Measurements from ENCODE around the gene STUM. TPM values are rescaled to one million over a fixed set of nuclear protein-coding genes. Genes with fewer than 3 reads are reported as not detected.

Gene STUM
- total RNA-seq, 2 experiments from 2014 or later = not detected

- H3K4me3 Mint-ChIP-seq = no peak overlapping the region
- CTCF ChIA-PET = no interaction called here
- DNase-seq (no peak), ATAC-seq (no peak)
- H3K36me3 Mint-ChIP-seq (ENCODE audit: low read depth) = no peaks in the 10 kb centered on the region
- peaks cover 13% of the 10 kb centered on the region for H3K27me3 Mint-ChIP-seq (ENCODE audit: low read depth)
- no peak overlapping the region for H3K27ac Mint-ChIP-seq
- no peaks in the 10 kb centered on the region for H3K9me3 Mint-ChIP-seq (ENCODE audit: insufficient read depth)
- POLR2A ChIA-PET = no interaction called here
- H3K4me1 Mint-ChIP-seq (ENCODE audit: low read depth) = no peaks in the 10 kb centered on the region
Observed at GRCh38 chr1:226535666-226536065, 12.9 kb upstream of the STUM start.

- CTCF ChIA-PET = no interaction called here
- POLR2A ChIA-PET = no interaction called here
- H3K27me3 Mint-ChIP-seq (ENCODE audit: low read depth) = peaks cover 15% of the 10 kb centered on the region
Observed at GRCh38 chr1:226541231-226541630, 7.3 kb upstream of the STUM start.

GRCh38 chr1:226541631-226542622 is 6.6 kb upstream of the STUM start:
- Mint-ChIP-seq H3K27me3 (ENCODE audit: low read depth) (peaks cover 22% of the 10 kb centered on the region), H3K27ac (no peak overlapping the region), H3K9me3 (ENCODE audit: insufficient read depth) (no peaks in the 10 kb centered on the region), H3K36me3 (ENCODE audit: low read depth) (no peaks in the 10 kb centered on the region), H3K4me3 (no peak overlapping the region), H3K4me1 (ENCODE audit: low read depth) (no peaks in the 10 kb centered on the region)
- no peak for DNase-seq
- ChIA-PET CTCF (no interaction called here), POLR2A (no interaction called here)
- ATAC-seq = no peak

More at GRCh38 chr1:226541231-226541630, 7.3 kb upstream of the STUM start:
- Mint-ChIP-seq H3K4me3 (no peak overlapping the region), H3K4me1 (ENCODE audit: low read depth) (no peaks in the 10 kb centered on the region), H3K9me3 (ENCODE audit: insufficient read depth) (no peaks in the 10 kb centered on the region), H3K27ac (no peak overlapping the region), H3K36me3 (ENCODE audit: low read depth) (no peaks in the 10 kb centered on the region)
- ATAC-seq (no peak), DNase-seq (no peak)

- H3K27ac Mint-ChIP-seq = no peak overlapping the region
- DNase-seq (no peak), ATAC-seq (no peak)
- peaks cover 26% of the 10 kb centered on the region for H3K27me3 Mint-ChIP-seq (ENCODE audit: low read depth)
- POLR2A ChIA-PET = no interaction called here
- H3K36me3 Mint-ChIP-seq (ENCODE audit: low read depth) = no peaks in the 10 kb centered on the region
- H3K4me3 Mint-ChIP-seq = no peak overlapping the region
- CTCF ChIA-PET = no interaction called here
- no peaks in the 10 kb centered on the region for H3K9me3 Mint-ChIP-seq (ENCODE audit: insufficient read depth)
- H3K4me1 Mint-ChIP-seq (ENCODE audit: low read depth) = no peaks in the 10 kb centered on the region
Observed at GRCh38 chr1:226542623-226543103, 5.9 kb upstream of the STUM start.

GRCh38 chr1:226545836-226546596 is 2.5 kb upstream of the STUM start:
- no peaks in the 10 kb centered on the region for H3K9me3 Mint-ChIP-seq (ENCODE audit: insufficient read depth)
- peaks cover 42% of the 10 kb centered on the region for H3K27me3 Mint-ChIP-seq (ENCODE audit: low read depth)
- ChIA-PET CTCF (interaction anchor here (0.7 to 1.7 kb wide), 9 partner anchors 10 to 139 kb away, joined by 3 to 9 read pairs (median 4); no protein-coding TSS in a partner anchor), POLR2A (no interaction called here)
- no peaks in the 10 kb centered on the region for H3K36me3 Mint-ChIP-seq (ENCODE audit: low read depth)
- ATAC-seq (no peak), DNase-seq (no peak)
- no peak overlapping the region for H3K4me3 Mint-ChIP-seq
- H3K27ac Mint-ChIP-seq = no peak overlapping the region
- H3K4me1 Mint-ChIP-seq (ENCODE audit: low read depth) = peaks cover 12% of the 10 kb centered on the region

GRCh38 chr1:226546926-226547325 is 1.6 kb upstream of the STUM start:
- H3K36me3 Mint-ChIP-seq (ENCODE audit: low read depth) = no peaks in the 10 kb centered on the region
- POLR2A ChIA-PET = no interaction called here

GRCh38 chr1:226547754-226548191 is 791 bp upstream of the STUM start:
- ATAC-seq = peak; percentile 70
- peaks cover 58% of the 10 kb centered on the region for H3K27me3 Mint-ChIP-seq (ENCODE audit: low read depth)
- H3K27ac Mint-ChIP-seq = no peak overlapping the region
- peak; percentile 69 for DNase-seq
- no peaks in the 10 kb centered on the region for H3K36me3 Mint-ChIP-seq (ENCODE audit: low read depth)
- H3K4me1 Mint-ChIP-seq (ENCODE audit: low read depth) = peaks cover 12% of the 10 kb centered on the region
- CTCF ChIA-PET = interaction anchor here (0.7 to 1.7 kb wide), 8 partner anchors 9 to 123 kb away, joined by 3 to 9 read pairs (median 4); no protein-coding TSS in a partner anchor
- POLR2A ChIA-PET = no interaction called here
- H3K4me3 Mint-ChIP-seq = no peak overlapping the region
- no peaks in the 10 kb centered on the region for H3K9me3 Mint-ChIP-seq (ENCODE audit: insufficient read depth)

More at GRCh38 chr1:226546926-226547325, 1.6 kb upstream of the STUM start:
- Mint-ChIP-seq H3K9me3 (ENCODE audit: insufficient read depth) (no peaks in the 10 kb centered on the region), H3K4me1 (ENCODE audit: low read depth) (peaks cover 12% of the 10 kb centered on the region), H3K27me3 (ENCODE audit: low read depth) (peaks cover 51% of the 10 kb centered on the region), H3K4me3 (no peak overlapping the region), H3K27ac (no peak overlapping the region)
- no peak for ATAC-seq
- DNase-seq = no peak
- CTCF ChIA-PET = interaction anchor here (0.7 to 1.7 kb wide), 10 partner anchors 8 to 122 kb away, joined by 3 to 9 read pairs (median 4); no protein-coding TSS in a partner anchor

- H3K36me3 Mint-ChIP-seq (ENCODE audit: low read depth) = no peaks in the 10 kb centered on the region
- no peak for DNase-seq
- no peak overlapping the region for H3K27ac Mint-ChIP-seq
- POLR2A ChIA-PET = no interaction called here
- no peak overlapping the region for H3K4me3 Mint-ChIP-seq
- peaks cover 66% of the 10 kb centered on the region for H3K27me3 Mint-ChIP-seq (ENCODE audit: low read depth)
- ATAC-seq = peak; percentile 12
- CTCF ChIA-PET = interaction anchor here (0.7 to 1.9 kb wide), 8 partner anchors 48 to 461 kb away, joined by 3 to 4 read pairs (median 3); no protein-coding TSS in a partner anchor
- H3K9me3 Mint-ChIP-seq (ENCODE audit: insufficient read depth) = no peaks in the 10 kb centered on the region
- H3K4me1 Mint-ChIP-seq (ENCODE audit: low read depth) = peaks cover 12% of the 10 kb centered on the region
Observed at GRCh38 chr1:226549094-226549936, 751 bp downstream of the STUM start.

GRCh38 chr1:226549937-226550671 is 1.5 kb downstream of the STUM start:
- Mint-ChIP-seq H3K4me3 (no peak overlapping the region), H3K9me3 (ENCODE audit: insufficient read depth) (no peaks in the 10 kb centered on the region), H3K27ac (no peak overlapping the region), H3K36me3 (ENCODE audit: low read depth) (no peaks in the 10 kb centered on the region), H3K4me1 (ENCODE audit: low read depth) (peaks cover 12% of the 10 kb centered on the region), H3K27me3 (ENCODE audit: low read depth) (peaks cover 73% of the 10 kb centered on the region)
- DNase-seq (no peak), ATAC-seq (peak; percentile 17)
- POLR2A ChIA-PET = no interaction called here
- CTCF ChIA-PET = interaction anchor here (0.6 to 2.1 kb wide), 10 partner anchors 20 to 460 kb away, joined by 3 to 8 read pairs (median 3); partner anchors contain the start of gene PARP1

GRCh38 chr1:226550672-226551041 is 2.1 kb downstream of the STUM start:
- ATAC-seq (no peak), DNase-seq (no peak)
- no peaks in the 10 kb centered on the region for H3K36me3 Mint-ChIP-seq (ENCODE audit: low read depth)
- H3K9me3 Mint-ChIP-seq (ENCODE audit: insufficient read depth) = no peaks in the 10 kb centered on the region
- peaks cover 72% of the 10 kb centered on the region for H3K27me3 Mint-ChIP-seq (ENCODE audit: low read depth)
- POLR2A ChIA-PET = no interaction called here
- peaks cover 12% of the 10 kb centered on the region for H3K4me1 Mint-ChIP-seq (ENCODE audit: low read depth)
- no peak overlapping the region for H3K4me3 Mint-ChIP-seq
- CTCF ChIA-PET = interaction anchor here (0.6 to 2.1 kb wide), 5 partner anchors 19 to 234 kb away, joined by 3 to 8 read pairs (median 3); no protein-coding TSS in a partner anchor
- H3K27ac Mint-ChIP-seq = no peak overlapping the region
